Stimulated activated naive CD4-positive, alpha-beta T cell (primary cell): ENCODE data around the gene OXSR1.
A peak's percentile ranks its signal among the peaks of the same experiment; 100 is the strongest.

Experiments
- DNase-seq, 6 experiments: peaks; one replicate each; lab custom pipeline; 2025; lab: John Stamatoyannopoulos, UW

Gene OXSR1

DNA sequence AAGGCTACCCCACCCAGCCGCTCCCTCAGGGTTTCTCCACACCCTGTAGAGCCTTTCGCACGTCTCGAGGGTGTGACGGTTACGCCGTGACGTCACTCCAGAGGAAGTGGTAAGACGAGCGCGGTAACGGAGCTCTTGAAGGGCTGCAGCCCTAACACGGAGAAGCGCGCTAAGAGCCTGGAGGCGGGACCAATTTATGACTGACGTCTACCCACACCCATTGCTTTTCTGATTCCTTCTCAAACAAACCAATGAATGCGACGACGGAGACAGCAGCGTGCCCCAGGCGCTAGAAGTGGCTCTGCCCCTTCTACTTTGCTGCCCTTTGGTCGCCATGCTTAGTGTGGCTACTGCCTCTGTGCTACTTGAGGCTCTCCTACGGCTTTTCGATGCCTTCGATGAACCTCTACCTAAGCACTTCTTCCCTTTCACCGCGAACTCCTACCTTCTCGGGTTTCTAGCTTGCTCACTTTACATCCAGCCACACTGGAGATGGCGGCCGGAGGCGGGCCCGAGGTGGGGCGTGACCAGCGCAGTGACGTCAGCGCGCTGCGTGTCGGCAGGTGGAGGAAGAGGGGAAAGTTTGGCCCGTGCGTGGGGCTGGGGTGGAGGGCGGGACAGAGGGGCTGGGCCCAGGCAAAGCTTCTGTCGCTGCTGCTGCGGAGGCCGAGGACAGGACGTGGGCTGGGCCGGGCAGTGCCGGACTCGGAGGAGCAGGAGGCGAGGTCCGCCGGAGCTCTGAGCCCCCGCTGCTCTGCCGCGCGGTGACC lies at the start of gene OXSR1:
OXSR1 (plus strand) TSS at position 586 of the 770 bp plus-strand sequence. CDS start 340 bp downstream, outside the sequence.
- DNase-seq: peak; percentile 95 to 99 (median 98)

DNA sequence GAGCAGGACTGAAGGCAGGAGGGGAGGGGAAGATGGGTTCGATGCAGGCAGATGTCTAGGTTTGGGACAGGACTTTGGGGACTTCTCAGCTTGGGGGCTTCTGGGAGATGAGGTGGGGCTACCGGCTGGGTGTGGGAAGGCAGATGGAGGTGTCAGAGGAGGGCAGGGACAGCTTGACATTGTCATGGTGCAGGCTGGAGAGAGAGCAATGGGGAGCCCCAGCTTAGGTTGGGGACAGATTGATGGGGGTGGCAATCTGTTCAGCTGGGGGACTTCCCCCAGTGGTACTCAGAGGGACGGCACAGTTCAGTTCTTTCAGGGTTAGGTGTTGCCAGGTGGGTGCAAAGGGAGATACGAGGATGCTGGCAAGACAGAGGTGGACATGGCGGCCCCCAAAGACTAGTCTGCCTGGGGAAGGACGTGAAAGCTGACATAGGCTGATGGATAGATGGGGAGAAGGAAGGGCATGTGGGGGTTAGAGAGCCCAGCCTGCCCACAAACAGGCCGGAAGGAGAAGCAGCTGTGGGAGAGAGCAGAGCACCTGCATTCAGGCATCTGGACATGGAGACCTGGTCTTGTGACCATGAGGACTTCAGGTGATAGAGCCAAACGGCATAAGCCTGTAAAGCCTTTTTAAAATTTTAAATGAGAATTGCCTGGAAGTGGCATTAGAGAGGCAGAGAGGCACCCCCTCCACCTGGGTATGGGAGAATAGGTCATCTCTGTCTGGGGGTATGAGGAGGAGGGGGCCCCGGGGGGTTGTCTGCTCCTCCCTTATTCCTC lies 49.5 kb upstream of the OXSR1 start:
- no peak for DNase-seq

DNA sequence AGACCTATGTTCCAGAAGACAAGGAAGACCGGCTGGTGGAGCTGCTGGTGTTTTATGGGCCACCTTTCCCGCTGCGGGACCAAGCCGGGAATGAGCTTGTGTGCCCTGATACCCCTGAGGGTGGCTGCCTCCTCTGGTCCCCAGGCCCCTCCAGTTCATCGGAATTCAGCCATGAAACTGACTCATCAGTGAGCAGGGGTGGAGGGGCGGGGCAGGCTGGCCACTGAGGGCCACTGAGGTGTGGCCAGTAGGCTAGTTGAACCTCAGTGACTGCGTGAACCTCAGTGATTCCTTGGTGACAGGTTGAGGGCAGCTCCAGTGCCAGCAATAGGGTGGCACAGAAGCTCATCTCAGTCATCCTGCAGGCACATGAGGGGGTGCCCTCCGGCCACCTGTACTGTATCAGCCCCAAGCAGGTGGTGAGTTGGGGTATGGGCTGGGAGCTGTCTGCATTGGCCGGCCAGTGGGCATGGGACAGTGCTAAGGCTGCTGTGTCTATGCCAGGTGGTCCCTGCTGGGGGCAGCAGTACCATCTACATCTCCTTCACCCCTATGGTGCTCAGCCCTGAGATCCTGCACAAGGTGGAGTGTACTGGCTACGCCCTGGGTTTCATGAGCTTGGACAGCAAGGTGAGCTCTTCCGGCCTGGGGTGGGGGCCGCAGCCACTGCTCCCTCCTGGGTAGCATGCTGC lies 48.7 kb upstream of the OXSR1 start:
- no peak for DNase-seq

DNA sequence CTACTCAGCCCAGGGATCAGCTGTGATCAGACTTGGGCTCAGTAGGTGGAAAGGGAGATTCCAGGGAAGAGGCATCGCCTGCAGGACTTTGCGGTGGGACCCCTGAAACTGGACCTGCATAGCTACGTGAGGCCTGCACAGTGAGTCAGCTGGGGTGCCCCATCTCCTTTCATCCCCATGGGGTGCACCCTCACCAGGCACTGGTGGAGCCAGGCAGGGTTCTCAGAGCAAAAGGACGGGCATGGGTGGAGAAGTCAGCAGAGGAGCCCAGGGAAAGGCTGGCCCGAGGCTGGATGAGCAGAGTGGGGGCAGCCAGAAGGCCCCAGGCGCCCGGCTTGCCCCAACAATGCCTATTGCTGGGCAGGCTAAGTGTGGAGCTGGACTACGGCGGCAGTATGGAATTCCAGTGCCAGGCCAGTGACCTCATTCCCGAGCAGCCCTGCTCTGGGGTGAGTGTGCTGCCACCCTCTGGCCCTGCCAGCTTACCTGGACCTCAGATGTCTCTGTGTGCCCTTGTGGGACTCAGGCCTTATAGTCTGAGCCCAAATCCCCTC lies 48.1 kb upstream of the OXSR1 start:
- no peak for DNase-seq

DNA sequence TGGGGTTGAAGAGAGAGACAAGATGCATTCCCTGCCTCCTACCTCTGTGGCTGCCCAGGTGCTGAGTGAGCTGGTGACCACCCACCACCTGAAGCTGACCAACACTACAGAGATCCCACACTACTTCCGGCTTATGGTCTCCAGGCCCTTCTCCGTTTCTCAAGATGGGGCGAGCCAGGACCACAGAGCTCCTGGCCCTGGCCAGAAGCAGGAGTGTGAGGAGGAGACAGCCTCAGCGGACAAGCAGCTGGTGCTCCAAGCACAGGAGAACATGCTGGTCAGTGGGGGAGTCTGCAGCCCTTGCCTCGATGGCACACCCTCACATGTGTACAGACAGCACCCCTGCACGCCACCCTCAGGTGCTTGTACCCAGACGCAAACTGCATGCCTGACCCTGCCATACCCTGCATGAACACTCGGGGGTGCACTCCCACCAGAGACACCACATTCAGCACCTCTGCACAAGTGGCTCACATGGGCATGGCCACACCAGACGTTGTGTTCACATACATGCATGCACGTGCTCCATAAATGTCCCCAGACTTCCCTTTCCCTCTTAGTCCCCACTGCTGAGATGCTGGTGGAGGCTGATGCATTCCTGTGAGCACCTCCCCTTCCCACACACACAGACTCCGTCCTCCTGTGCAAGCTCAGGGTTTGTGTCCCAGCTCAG lies 47.5 kb upstream of the OXSR1 start:
- DNase-seq: peak; percentile 50 to 77 (median 63)

DNA sequence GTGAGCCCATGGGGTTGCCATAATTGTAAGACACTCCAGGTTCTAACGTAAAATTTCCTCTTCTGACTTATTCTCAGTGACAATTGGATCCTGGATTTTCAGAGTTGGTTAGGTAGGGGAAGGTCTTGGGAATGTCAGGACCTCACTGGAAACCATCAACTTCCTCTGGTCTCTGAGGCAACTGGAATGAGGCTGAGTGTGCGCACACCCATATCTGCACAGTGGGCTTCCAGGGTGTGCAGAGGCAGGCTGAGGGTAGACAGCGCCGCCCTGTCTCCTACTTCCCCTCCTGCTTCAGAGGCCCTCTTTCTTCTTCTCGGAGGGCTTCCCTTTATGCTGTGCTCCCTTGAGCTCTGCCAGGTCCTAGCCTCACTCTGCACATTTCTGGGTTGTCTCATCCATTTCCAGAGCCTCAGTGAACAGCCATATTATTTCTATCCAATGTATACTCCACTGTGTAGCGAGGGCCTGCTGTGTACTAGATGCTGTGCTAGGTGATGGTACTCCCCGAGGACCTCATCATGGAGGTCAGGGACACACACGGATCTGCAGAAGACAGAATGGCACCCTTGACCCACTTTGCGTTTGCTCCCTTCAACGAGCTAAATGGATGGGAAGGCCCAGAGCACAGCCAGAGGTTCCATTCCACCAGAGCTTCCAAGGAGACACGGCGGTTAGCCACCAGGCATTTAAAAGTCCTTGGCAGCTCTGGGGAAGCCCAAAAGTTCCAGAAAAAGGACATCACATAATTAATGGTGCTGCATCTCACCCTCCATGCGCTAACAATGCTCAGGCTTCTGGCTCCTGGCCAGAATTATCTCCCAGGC lies 46.7 kb upstream of the OXSR1 start:
- DNase-seq: no peak

DNA sequence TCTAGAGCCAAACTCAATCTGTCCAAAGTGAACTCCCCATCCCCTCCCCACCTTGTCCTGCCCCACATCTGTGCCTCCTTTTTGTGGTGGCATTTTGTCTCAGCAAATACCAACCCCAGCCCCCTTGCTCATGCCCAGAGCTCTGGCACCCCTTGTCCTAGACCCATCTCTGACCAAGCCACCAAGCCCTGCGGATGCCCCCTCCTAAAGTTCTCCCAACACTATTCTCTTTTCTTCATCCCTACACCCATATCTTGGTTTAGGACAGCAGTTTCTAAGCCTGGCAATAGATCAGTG lies 46.1 kb upstream of the OXSR1 start:
- DNase-seq: no peak

DNA sequence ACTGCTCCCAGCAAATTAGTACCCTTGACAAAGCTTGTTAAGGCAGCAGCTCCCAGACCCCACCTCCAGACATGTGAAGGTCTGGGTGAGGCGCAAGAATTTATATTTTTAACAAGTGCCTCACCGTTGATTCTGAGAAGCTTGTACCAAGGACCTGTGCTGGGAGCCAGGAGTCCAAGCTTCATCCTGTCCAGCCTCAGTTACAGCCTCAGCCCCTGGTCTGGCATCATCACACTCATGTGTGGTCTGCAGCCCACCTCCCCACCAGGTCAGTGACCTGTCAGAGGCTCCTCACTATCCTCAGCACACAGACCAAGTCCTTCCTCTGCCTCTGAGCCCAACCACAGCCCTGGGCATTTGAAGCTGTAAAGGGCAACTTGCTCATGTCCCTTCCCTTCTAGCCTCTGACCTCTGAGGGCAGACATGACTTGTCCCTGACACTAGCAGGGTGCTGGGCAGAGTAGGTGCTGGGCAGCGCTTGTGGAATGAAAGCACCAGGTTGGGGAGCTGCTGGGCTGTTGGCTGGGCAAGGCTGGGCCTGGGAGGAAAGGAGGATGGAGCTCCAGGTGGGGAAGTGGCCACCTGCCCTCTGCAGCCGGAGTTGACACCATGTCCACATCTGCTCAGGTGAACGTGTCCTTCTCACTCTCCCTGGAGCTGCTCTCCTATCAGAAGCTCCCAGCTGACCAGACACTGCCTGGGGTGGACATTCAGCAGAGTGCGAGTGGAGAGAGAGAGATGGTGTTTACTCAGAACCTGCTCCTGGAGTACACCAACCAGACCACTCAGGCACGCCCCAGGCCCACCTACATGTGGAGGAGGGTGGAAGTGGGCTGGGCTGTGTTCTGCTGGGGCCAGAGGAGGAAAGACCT lies 45.3 kb upstream of the OXSR1 start:
- DNase-seq: no peak

DNA sequence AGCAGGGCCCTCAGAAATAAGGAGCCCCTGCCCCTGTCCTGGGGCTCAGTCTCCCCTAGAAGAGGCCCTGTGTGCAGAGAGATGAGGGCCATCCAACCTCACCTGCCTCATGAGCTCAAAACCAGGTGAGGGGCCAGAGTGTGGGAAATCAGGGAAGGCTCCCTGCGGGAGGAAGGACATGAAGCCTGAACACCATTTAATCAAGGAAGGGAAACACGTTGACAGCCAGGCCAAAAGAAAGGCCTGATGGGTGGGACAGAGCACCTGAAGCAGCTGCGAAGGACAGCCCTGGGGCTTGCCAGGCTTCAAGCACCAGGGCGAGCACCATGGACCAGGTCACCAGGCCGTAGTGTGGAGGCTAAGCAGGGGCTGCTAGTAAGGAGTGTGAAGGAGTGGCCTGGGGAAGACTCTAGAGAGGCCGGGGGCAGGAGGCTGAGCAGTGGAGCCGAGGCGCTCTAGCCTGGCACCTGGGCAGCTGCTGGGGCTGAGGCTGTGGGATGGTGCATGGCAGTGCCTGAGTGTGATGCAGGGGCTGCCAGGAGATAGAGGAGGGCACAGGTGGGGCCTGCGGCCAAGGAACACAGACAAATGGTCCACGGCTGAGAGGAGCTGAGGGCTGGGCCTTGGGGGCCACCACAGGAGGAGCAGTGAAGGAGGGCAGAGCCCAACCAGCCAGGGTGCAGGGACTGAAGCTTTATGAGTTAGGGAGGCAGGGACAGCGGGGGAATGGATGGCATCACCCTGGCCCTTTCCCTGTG lies 44.5 kb upstream of the OXSR1 start:
- DNase-seq: no peak

DNA sequence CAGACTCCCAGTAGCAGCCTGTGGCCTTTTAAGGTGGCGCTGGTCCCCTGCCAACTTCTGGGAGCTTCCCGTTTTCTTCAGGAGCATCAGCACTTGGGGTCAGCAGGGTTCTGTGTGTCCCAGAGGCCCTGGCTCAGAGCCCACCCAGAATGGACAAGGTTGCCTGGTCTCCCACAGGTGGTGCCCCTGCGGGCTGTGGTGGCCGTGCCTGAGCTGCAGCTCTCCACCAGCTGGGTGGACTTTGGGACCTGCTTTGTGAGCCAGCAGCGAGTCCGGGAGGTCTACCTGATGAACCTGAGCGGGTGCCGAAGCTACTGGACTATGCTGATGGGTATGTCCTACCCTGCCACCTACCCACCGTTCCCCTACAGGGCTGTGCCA lies 43.9 kb upstream of the OXSR1 start:
- no peak for DNase-seq

DNA sequence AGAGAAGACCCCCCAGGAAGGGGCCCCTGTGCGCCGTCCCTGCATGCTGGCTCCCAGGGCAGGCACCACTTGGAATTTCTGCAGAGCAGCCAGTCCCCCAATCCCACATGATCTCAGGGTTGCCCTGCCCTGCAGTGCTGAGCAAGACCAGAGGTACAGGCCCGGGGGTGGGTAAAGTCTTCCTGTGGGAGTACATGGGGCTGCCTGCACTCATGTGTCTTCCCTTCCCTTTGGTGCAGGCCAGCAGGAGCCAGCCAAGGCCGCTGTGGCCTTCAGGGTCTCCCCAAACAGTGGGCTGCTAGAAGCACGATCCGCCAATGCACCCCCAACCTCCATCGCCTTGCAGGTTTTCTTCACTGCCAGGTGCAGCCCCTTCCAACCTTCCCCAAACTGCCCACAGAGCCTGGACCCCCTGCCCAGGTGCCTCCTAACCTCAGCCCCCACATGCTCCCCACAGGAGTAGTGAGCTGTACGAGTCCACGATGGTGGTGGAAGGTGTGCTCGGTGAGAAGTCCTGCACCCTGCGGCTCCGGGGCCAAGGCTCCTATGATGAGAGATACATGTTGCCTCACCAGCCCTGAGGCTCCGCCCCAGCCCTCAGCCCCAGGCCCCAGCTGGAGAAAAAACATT lies 43.4 kb upstream of the OXSR1 start:
- DNase-seq: no peak

DNA sequence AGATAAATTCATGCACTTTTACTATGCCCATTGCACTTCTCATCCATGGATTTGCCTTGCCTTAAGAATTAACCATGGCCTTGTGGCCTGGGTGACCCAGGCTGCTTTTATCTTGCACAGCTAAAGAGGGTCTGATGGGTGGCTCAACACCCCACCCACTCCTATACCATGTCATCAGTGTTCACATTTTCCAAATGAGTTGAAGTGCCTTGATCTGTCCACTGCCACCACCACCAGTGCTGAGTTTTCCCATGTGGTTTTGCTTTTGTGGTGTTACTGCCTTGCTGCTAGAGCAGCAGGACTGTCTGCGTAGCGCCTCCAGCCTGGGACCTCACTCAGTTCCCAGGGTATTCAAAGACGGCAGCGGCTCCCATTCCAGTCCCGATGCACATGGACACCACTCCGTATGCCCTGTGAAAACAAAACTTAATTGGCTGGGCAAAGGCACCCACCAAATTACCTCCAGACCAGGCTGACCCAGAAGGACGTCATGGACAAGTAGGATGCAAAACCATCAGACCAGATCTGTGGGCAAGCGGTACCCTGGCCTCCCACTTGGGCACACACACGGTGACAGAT lies 42.5 kb upstream of the OXSR1 start:
- no peak for DNase-seq

DNA sequence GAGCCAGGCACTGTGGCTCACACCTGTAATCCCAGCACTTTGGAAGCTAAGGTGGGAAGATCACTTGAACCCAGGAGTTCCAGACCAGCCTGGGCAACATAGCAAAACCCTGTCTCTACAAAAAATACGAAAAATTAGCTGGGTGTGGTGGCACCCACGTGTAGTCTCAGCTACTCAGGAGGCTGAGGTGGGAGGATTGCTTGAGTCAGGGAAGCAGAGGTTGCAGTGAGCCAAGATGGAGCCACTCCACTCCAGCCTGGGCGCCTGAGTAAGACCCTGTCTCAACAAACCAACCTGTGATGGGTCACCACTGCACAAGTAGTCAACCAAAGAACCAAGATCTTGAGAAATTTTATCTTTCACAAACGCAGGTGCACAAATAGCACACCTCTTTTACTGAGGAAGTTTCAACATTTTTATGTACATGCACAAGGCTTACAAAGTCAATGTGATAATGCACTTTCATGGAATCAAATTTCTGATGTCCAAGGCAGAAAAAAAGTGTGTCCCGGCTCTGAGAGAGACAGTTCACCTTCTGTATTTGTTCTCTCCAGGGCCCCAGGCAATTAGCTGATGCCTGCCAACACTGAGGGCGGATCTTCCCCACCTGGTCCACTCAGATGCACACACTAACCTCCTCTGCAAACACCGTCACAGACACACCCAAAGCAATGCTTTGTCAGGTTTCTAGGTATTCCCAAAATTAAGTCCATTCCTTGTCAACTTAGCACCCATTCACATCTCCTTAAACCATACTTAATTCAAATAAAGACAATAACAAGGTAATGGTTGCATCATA lies 40.8 kb upstream of the OXSR1 start:
- no peak for DNase-seq

DNA sequence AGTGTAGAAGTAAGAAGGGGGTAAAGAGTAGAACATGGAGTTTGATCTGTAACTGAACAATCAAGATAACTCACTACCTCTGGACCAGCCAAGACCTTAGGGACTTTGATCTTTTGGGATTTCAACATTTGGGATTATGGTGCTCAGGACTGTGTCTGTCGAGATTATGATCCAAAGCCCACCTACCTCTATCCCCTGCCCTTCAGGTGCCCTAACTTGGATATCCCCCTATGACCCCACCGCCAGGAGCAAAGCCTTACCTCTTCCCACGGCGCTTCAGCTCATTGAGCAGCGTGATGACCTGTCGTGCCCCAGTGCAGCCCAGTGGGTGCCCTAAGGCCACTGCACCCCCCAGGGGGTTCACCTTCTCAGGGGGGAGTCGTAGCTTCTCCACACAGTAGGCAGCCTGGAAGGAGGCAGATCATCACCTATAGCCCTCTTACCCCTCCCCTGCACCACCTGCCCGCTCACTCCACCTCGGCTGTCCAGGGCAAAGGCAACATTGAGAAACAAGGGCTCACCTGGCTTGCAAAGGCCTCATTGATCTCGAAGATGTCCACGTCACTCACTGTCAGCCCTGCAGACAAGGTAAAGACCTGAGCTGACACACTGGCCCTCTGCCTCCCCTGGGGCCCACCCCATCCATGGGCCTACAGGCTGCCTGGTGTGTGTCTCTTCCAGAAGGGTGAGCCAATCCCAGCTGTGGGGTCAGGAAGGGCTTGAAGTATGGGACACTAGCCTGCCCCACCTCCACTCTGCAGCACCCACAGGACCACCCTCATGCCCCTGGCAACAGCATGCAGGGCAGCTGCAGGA lies 39.8 kb upstream of the OXSR1 start:
- DNase-seq: no peak

DNA sequence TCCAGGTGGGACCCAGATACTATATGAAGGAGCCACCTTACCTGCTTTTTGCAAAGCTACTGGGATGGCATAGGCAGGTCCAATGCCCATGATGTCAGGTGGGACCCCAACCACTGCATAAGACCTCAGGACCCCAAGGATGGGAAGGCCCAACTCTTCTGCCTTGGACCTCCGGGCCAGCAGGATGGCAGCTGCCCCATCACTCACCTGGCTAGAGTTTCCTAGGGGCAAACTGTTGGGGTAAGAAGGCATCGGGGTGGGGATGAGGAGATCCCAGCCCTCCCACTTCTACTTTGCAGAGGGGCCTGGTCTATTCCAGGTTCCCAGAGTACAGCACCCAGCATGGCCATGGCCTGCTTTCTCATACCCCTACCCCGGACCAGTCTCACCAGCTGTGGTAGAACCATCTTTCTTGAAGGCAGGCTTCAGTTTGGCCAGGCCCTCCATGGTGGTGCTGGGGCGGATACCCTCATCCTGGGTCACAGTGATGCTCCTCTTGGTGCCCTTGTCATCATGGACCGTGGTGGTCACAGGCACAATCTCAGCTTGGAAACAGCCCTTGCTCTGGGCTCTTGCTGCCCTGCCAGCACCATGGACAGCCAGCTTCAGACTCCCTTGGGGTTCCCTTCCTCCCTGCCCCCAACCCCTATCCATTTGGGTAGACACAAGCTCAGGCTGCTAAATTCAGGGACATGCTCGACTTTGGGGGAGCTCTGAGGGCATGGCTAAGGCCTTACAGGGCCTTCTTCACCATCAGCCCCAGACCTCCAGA lies 39.0 kb upstream of the OXSR1 start:
- DNase-seq: no peak

DNA sequence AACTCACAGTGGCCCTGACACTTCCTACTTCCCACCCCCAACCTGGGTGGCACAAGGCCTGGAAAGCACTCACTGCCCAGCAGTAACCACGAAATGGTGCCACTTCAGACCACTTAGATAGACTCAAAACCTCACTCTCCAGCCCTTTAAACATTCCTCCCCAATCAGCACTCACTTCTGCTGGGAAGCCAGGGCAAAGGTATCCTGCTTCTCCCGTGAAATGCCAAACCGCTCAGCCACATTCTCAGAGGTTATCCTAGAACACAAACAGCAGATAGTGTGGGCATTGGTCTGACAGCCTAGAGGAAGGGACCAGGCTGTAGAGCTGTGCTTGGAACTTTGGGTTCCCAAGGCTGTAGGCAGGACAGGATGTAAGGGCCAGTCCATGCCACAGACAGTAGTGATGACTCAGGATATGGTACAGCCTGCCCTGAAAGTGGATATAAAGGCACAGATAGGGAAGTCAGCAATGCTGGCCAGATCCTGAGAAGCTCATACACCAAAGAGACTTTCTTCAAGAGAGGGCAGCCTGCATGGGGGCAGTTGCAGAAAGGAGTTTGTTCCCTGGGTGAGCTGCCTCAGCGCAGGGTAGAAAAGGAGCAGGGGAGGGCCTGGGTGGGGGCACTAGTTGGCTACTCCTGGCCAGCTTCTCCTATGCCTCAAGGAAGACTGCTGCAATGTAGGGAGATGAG lies 37.6 kb upstream of the OXSR1 start:
- DNase-seq: no peak
